ENCODE data around the gene NPC1L1.

The NPC1L1 gene

DNA sequence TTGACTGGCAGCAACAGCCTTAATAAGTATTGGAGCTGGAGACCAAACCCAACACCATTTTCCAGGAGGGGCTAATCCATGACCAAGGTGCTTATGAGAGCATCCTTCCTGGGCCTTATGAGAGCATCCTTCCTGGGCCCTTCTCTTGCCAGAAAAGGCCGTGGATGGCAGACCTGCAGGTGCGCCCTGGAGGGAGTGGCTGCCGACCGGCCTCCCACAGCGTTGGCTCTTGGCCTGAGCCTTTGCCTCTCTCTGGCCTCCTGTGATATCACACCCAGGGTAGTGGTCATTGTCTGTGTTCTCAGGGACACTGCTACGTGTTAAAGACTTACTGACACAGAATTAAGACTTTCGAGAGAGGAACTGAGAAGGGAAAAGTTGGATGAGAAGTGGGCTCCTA is 28.4 kb downstream of the NPC1L1 start:
- H3K9me2 ChIP-seq (ENCODE audit: low read depth, low read length): no peaks in the 10 kb centered on the region
- H3K4me1 ChIP-seq (ENCODE audit: insufficient read depth, low read length, severe bottlenecking): no peaks in the 10 kb centered on the region
- no peak overlapping the region for H3K4me2 ChIP-seq (ENCODE audit: low read length)
- no peaks in the 10 kb centered on the region for H3F3A ChIP-seq (ENCODE audit: insufficient read depth, low read length)
- no peak overlapping the region for H3K27ac ChIP-seq (ENCODE audit: low read depth, low read length, poor library complexity, severe bottlenecking)
- no peak overlapping the region for H2AFZ ChIP-seq (ENCODE audit: low read length)
- H3K36me3 ChIP-seq (ENCODE audit: insufficient read depth, low read length): no peaks in the 10 kb centered on the region
- H3K79me2 ChIP-seq (ENCODE audit: insufficient read depth, low read length): no peaks in the 10 kb centered on the region
- no peak for TF ChIP-seq EZH2 (IDR thresholded peaks at IDR 0.05; ENCODE audit: borderline replicate concordance, low read length)
- TF ChIP-seq, protein P1, sequence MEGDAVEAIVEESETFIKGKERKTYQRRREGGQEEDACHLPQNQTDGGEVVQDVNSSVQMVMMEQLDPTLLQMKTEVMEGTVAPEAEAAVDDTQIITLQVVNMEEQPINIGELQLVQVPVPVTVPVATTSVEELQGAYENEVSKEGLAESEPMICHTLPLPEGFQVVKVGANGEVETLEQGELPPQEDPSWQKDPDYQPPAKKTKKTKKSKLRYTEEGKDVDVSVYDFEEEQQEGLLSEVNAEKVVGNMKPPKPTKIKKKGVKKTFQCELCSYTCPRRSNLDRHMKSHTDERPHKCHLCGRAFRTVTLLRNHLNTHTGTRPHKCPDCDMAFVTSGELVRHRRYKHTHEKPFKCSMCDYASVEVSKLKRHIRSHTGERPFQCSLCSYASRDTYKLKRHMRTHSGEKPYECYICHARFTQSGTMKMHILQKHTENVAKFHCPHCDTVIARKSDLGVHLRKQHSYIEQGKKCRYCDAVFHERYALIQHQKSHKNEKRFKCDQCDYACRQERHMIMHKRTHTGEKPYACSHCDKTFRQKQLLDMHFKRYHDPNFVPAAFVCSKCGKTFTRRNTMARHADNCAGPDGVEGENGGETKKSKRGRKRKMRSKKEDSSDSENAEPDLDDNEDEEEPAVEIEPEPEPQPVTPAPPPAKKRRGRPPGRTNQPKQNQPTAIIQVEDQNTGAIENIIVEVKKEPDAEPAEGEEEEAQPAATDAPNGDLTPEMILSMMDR (IDR thresholded peaks at IDR 0.05; ENCODE audit: low read length): no peak
- H3K9me3 ChIP-seq (ENCODE audit: low read length): no peaks in the 10 kb centered on the region
- no peaks in the 10 kb centered on the region for H4K20me1 ChIP-seq (ENCODE audit: insufficient read depth, low read length)
- H3K4me3 ChIP-seq (ENCODE audit: low read depth, low read length, poor library complexity, severe bottlenecking): no peak overlapping the region
- peaks cover 8% of the 10 kb centered on the region; the same call in 1 of the 2 replicates for H3K27me3 ChIP-seq (ENCODE audit: insufficient read depth, low read length)
- H3K9ac ChIP-seq (ENCODE audit: low read length): no peak overlapping the region

DNA sequence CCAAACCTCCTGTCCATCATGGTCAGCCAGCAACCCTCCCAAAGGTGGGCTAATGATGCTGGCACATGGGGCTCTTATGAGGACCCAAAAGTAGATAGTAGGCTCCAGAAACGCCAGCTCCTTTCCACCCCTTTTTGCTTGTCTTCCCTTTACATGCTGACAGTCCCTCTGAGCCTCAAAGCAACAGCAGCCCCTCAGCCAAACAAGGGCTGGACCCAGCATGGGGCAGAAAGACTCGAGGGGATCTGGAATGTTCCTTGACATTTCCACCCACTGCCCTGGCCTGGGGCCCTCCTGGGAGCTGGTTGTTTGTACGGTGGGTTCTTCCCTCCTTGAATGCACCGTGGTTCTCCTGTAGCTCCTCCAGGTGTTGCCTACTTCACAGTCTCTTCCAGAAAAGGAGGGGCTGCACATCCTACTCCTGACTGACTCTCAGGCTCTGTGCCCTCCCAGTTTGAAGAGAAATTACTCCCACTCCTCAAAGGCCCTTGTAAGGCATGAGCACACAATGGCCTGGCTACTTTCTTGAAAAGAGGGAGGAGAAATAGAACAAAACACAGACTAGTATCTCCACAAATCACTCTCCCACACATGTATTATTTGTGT is 29.2 kb downstream of the NPC1L1 start:
- Histone ChIP-seq H3F3A (ENCODE audit: insufficient read depth, low read length) (no peaks in the 10 kb centered on the region), H2AFZ (ENCODE audit: low read length) (no peak overlapping the region), H3K4me2 (ENCODE audit: low read length) (no peak overlapping the region), H3K27me3 (ENCODE audit: insufficient read depth, low read length) (peaks cover 8% of the 10 kb centered on the region; the same call in 1 of the 2 replicates), H3K9ac (ENCODE audit: low read length) (no peak overlapping the region), H3K9me2 (ENCODE audit: low read depth, low read length) (no peaks in the 10 kb centered on the region), H3K4me1 (ENCODE audit: insufficient read depth, low read length, severe bottlenecking) (no peaks in the 10 kb centered on the region), H3K4me3 (ENCODE audit: low read depth, low read length, poor library complexity, severe bottlenecking) (no peak overlapping the region), H3K9me3 (ENCODE audit: low read length) (no peaks in the 10 kb centered on the region), H4K20me1 (ENCODE audit: insufficient read depth, low read length) (no peaks in the 10 kb centered on the region), H3K27ac (ENCODE audit: low read depth, low read length, poor library complexity, severe bottlenecking) (no peak overlapping the region), H3K79me2 (ENCODE audit: insufficient read depth, low read length) (no peaks in the 10 kb centered on the region), H3K36me3 (ENCODE audit: insufficient read depth, low read length) (no peaks in the 10 kb centered on the region)
- no peak for TF ChIP-seq EZH2 (IDR thresholded peaks at IDR 0.05; ENCODE audit: borderline replicate concordance, low read length)
- TF ChIP-seq, protein P1 (IDR thresholded peaks at IDR 0.05; ENCODE audit: low read length): no peak

DNA sequence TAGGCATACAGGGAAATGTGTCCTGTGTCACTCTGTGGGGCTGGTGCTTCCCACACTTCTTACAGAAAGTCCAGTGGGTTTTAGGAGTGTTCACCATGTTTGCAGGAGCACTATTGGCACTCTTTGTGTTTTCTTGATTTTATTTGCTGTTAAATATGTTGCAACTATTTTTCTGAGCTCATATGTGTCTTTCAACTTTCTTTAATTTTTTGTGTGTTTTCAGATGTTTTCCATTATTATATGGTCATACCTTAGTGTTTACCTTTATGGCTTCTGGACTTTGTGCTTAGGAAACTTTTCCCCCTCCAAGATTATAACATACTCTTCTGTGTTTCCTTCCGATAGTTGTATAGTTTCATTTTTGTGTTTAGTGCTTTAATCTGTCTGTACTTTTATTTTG is 29.9 kb downstream of the NPC1L1 start:
- TF ChIP-seq, protein P1 (IDR thresholded peaks at IDR 0.05; ENCODE audit: low read length): no peak
- TF ChIP-seq EZH2 (IDR thresholded peaks at IDR 0.05; ENCODE audit: borderline replicate concordance, low read length): no peak
- no peak overlapping the region for H2AFZ ChIP-seq (ENCODE audit: low read length)
- no peak overlapping the region for H3K4me2 ChIP-seq (ENCODE audit: low read length)
- H3K9ac ChIP-seq (ENCODE audit: low read length): no peak overlapping the region
- peaks cover 8% of the 10 kb centered on the region; the same call in 1 of the 2 replicates for H3K27me3 ChIP-seq (ENCODE audit: insufficient read depth, low read length)
- no peaks in the 10 kb centered on the region for H4K20me1 ChIP-seq (ENCODE audit: insufficient read depth, low read length)
- H3F3A ChIP-seq (ENCODE audit: insufficient read depth, low read length): no peaks in the 10 kb centered on the region
- no peaks in the 10 kb centered on the region for H3K9me2 ChIP-seq (ENCODE audit: low read depth, low read length)
- no peak overlapping the region for H3K27ac ChIP-seq (ENCODE audit: low read depth, low read length, poor library complexity, severe bottlenecking)
- no peaks in the 10 kb centered on the region for H3K79me2 ChIP-seq (ENCODE audit: insufficient read depth, low read length)
- no peaks in the 10 kb centered on the region for H3K4me1 ChIP-seq (ENCODE audit: insufficient read depth, low read length, severe bottlenecking)
- H3K9me3 ChIP-seq (ENCODE audit: low read length): 0 out of 2 replicates have a peak, but pooled peaks cover 3% of the 10 kb centered on the region
- H3K4me3 ChIP-seq (ENCODE audit: low read depth, low read length, poor library complexity, severe bottlenecking): no peak overlapping the region
- no peaks in the 10 kb centered on the region for H3K36me3 ChIP-seq (ENCODE audit: insufficient read depth, low read length)

All from OCI-LY1 (cell line).